Chondrocyte (in vitro differentiated cells): ENCODE data around the gene MYO5C. TPM values are rescaled to one million over a fixed set of nuclear protein-coding genes. Genes with fewer than 3 reads are reported as not detected.

ENCODE experiments used
- DNase-seq: peaks from one replicate; pipeline ENCODE4 v3.0.0; 2021; ENCODE audit warnings: mixed read lengths, low spot score
- H3K27ac Mint-ChIP-seq: one replicate; pipeline ENCODE4 v1.8.0; 2021; ENCODE audit warnings: mild to moderate bottlenecking, moderate library complexity, mixed read lengths; ENCODE audit not compliant: unreplicated experiment
- H3K27me3 Mint-ChIP-seq: 2 replicates; pipeline ENCODE4 v1.8.0; 2021; ENCODE audit warnings: low read depth, mixed read lengths
- H3K36me3 Mint-ChIP-seq: 2 replicates; pipeline ENCODE4 v1.8.0; 2021; ENCODE audit warnings: low read depth, mixed read lengths
- H3K4me1 Mint-ChIP-seq: 2 replicates; pipeline ENCODE4 v1.8.0; 2021; ENCODE audit warnings: low read depth, mild to moderate bottlenecking, mixed read lengths
- H3K4me3 Mint-ChIP-seq: one replicate; pipeline ENCODE4 v1.8.0; 2021; ENCODE audit warnings: mild to moderate bottlenecking, moderate library complexity, mixed read lengths; ENCODE audit not compliant: unreplicated experiment
- H3K9me3 Mint-ChIP-seq: 2 replicates; pipeline ENCODE4 v1.8.0; 2021; ENCODE audit warnings: low read depth, mixed read lengths
- total RNA-seq: library from RNA; stranded (reverse); gene quantifications from 3 replicates; pipeline ENCODE4 v1.2.1, GENCODE V29; 2021
- TF ChIP-seq, protein P1 (sequence below): fragments of 200-600 bp; sonication (generic); IDR thresholded peaks from 2 replicates; pipeline ENCODE4 v1.5.0; 2021; ENCODE audit warnings: antibody characterized with exemption, mild to moderate bottlenecking, moderate library complexity

MYO5C gene
- total RNA-seq, 1 donor from 2014 or later = 1.4 TPM

DNA sequence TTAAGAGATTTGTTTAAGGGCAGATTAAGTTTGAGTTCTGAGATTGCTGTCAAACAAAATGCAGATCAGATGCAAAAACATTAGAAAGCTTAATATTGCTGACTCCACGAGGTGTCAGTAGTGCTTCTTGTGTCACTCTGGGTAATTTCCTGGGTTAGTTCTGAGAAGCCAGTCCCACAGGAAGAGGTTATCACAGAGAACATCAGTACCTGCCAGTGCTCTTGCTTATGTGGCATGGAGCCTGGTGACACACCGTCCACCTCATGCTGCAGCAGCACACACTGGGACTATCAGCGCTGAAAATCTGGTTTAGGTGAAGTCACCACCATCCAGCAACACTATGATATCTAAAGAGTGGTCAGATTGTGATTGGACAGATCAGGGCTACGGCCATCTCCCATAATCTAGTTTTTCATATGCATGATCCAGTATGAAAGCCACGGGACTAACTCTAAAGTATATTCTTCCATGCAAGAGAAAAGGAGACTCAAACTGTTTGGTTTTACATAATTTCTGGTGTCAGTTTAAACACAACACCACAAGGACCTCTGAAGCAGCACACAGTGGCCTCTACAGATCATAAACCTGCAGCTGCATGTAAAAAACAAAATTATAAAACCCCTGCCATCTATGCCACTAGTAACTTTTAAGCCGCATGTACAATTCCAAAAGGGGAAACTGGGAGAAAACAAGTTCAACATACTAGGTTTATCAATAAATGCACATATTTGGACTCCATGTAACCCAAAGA lies 36.1 kb upstream of the MYO5C start:
- TF ChIP-seq, protein P1, sequence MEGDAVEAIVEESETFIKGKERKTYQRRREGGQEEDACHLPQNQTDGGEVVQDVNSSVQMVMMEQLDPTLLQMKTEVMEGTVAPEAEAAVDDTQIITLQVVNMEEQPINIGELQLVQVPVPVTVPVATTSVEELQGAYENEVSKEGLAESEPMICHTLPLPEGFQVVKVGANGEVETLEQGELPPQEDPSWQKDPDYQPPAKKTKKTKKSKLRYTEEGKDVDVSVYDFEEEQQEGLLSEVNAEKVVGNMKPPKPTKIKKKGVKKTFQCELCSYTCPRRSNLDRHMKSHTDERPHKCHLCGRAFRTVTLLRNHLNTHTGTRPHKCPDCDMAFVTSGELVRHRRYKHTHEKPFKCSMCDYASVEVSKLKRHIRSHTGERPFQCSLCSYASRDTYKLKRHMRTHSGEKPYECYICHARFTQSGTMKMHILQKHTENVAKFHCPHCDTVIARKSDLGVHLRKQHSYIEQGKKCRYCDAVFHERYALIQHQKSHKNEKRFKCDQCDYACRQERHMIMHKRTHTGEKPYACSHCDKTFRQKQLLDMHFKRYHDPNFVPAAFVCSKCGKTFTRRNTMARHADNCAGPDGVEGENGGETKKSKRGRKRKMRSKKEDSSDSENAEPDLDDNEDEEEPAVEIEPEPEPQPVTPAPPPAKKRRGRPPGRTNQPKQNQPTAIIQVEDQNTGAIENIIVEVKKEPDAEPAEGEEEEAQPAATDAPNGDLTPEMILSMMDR = peak; percentile 81
- Mint-ChIP-seq H3K9me3 (no peaks in the 10 kb centered on the region), H3K27ac (no peak overlapping the region), H3K36me3 (peaks cover 11% of the 10 kb centered on the region), H3K4me1 (peaks cover 19% of the 10 kb centered on the region), H3K4me3 (no peak overlapping the region), H3K27me3 (no peaks in the 10 kb centered on the region)
- no peak for DNase-seq

DNA sequence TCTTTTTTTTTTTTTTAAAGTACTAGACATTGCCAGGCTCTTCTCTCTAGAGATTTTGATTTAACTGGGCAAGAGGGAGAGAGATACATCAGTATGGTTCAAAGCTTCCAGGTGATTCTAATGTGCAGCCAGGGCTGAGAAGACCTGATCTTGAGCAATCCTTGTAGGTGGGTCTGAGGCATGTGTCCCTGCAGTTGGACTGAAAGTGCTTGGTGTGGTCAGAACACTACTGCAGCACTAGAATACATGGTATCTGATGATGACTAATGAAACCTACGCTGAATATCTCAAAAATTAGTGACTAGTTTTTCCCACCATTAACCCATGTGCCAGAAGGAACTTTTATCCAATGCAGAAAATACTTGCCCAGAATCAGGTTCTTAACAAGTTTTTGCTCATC lies 34.4 kb upstream of the MYO5C start:
- H3K9me3 Mint-ChIP-seq = no peaks in the 10 kb centered on the region
- H3K4me1 Mint-ChIP-seq = peaks cover 14% of the 10 kb centered on the region
- no peak overlapping the region for H3K4me3 Mint-ChIP-seq
- no peak for DNase-seq
- H3K27me3 Mint-ChIP-seq = no peaks in the 10 kb centered on the region
- peaks cover 13% of the 10 kb centered on the region for H3K36me3 Mint-ChIP-seq
- no peak overlapping the region for H3K27ac Mint-ChIP-seq
- TF ChIP-seq, protein P1 = no peak

DNA sequence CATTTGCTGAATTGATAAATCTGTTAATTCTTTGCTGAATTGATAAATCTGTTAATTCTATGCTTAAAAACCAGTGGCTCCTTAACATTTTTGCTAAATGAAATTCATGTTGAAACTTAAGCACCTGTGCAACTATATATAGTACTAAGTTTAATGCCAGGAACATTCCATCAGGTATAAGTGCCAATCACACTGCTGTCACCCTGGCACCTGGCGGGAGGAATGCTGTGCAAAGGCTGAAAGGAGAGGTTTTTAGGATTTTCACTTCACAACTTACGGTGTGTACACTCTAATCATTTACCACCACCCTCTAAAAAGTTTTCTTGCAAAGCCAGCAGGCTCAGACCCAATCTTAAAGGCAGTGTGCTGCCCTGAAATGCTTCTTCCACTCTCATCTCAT lies 33.5 kb upstream of the MYO5C start:
- Mint-ChIP-seq H3K36me3 (peaks cover 9% of the 10 kb centered on the region), H3K9me3 (no peaks in the 10 kb centered on the region), H3K4me1 (peaks cover 5% of the 10 kb centered on the region), H3K27me3 (no peaks in the 10 kb centered on the region), H3K27ac (no peak overlapping the region), H3K4me3 (no peak overlapping the region)
- no peak for DNase-seq
- TF ChIP-seq, protein P1 = no peak

DNA sequence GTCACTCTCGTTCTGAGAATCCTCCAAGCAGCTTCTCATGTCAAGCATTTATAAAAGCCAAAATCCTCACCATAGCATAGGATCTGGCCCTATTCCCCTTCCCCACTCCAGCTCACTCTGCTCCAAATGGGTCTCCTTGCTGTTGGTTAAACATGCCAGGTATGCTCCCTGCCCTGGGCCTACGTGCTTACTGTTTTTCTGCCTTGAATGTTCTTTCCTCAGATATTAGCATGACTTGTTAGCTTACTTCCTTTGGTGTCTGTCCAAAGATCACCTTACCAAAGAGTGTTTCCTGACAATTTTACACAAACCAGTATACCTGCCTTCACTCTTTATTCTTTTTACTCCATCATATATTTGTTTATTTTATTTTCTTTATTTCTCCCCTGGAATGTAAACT lies 33.1 kb upstream of the MYO5C start:
- H3K4me1 Mint-ChIP-seq = peaks cover 5% of the 10 kb centered on the region
- no peak overlapping the region for H3K27ac Mint-ChIP-seq
- peaks cover 9% of the 10 kb centered on the region for H3K36me3 Mint-ChIP-seq
- no peak overlapping the region for H3K4me3 Mint-ChIP-seq
- DNase-seq = no peak
- no peaks in the 10 kb centered on the region for H3K9me3 Mint-ChIP-seq
- no peaks in the 10 kb centered on the region for H3K27me3 Mint-ChIP-seq
- TF ChIP-seq, protein P1 = no peak

DNA sequence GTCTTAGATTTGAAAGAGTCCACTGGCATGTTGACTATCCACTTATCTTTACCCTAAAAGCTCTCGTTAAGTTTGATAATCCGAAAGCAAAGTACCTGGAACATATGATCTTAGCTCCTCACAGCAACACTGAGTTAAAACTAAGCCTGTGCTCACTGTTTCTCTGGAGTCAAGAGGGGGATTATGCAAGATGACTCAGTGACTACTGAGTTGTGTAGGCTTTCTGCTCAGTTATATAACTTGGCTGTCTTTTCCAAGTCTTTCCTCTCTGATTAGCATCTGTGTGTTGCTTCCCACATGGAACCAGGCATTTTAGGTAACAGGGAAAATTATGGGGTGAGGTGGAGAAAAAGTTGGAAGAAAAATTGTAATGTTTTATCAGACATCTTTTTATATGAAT lies 31.2 kb upstream of the MYO5C start:
- H3K4me3 Mint-ChIP-seq = no peak overlapping the region
- TF ChIP-seq, protein P1 = no peak
- H3K4me1 Mint-ChIP-seq = peaks cover 3% of the 10 kb centered on the region
- H3K9me3 Mint-ChIP-seq = no peaks in the 10 kb centered on the region
- no peak for DNase-seq
- H3K27ac Mint-ChIP-seq = no peak overlapping the region
- H3K27me3 Mint-ChIP-seq = no peaks in the 10 kb centered on the region
- H3K36me3 Mint-ChIP-seq = peaks cover 9% of the 10 kb centered on the region
